Left lung (tissue), 10 donors: ENCODE results near the gene XXYLT1. TPM values are rescaled to one million over a fixed set of nuclear protein-coding genes. Genes with fewer than 3 reads are reported as not detected.

ENCODE experiments used
- ATAC-seq: fragments of 200-7000 bp; cut with Tn5 transposase; one replicate; pipeline ENCODE4 v1.9.1; 2020; ENCODE audit warnings: moderate library complexity
- DNase-seq, 4 donors: peaks; one replicate each; pipeline ENCODE4 v3.0.0-alpha.2; 2013 to 2020
- H3K27ac ChIP-seq, 2 donors: fragments of 200-600 bp; sonication (generic) in 1 of 2; one replicate each; pipeline versions ENCODE4 v1.5.0 to v1.8.0; 2020 to 2021
- H3K27me3 ChIP-seq, 2 donors: fragments of 200-600 bp; sonication (generic) in 1 of 2; one replicate each; pipeline versions ENCODE4 v1.5.0 to v1.8.0; 2020 to 2021
- H3K36me3 ChIP-seq, 2 donors: fragments of 200-600 bp; sonication (generic) in 1 of 2; one replicate each; pipeline versions ENCODE4 v1.5.0 to v1.8.0; 2020 to 2021
- H3K4me1 ChIP-seq, 2 donors: fragments of 200-600 bp; one replicate each; pipeline ENCODE4 v1.8.0; 2021
- H3K4me3 ChIP-seq, 2 donors: fragments of 200-600 bp; sonication (generic) in 1 of 2; one replicate each; pipeline versions ENCODE4 v1.5.0 to v1.8.0; 2020 to 2021; ENCODE audit warnings: mild to moderate bottlenecking in 1 of 2
- H3K9me3 ChIP-seq, 2 donors: fragments of 200-600 bp; sonication (generic) in 1 of 2; one replicate each; pipeline versions ENCODE4 v1.5.0 to v1.8.0; 2020 to 2021
- intact Hi-C, 2 donors: fragments of 100-400 bp; cut with DNase I; formaldehyde crosslinking; loops; one replicate each; pipeline versions ENCODE4 v1.11.2 to v1.14.2; 2022
- polyA plus RNA-seq, 6 donors: library from polyadenylated mRNA; unstranded; fragments of 120-200 nt; gene quantifications; one replicate each; pipeline ENCODE4 v1.2.1, GENCODE V29; 2013; ENCODE audit not compliant: insufficient read length in 6 of 6
- total RNA-seq, 2 donors: library from RNA; stranded (reverse); fragmentation: NEBNext Ultra II Directional; extraction: Animal tissue kit (Norgen Biotek cat#: 25700); gene quantifications; one replicate each; pipeline ENCODE4 v1.2.1, GENCODE V29; 2021
- TF ChIP-seq, protein P1 (sequence below), 2 donors: fragments of 200-600 bp; sonication (generic) in 1 of 2; IDR thresholded peaks; one replicate each; pipeline versions ENCODE4 v1.5.0 to v1.8.0; 2021; ENCODE audit warnings: antibody characterized with exemption in 2 of 2
- donor health status: DM: no; HTN: yes; CAD: no.
- donor health status: DM: no; HTN: no; CAD: no.

The XXYLT1 gene
- total and polyA plus RNA-seq, 8 donors: 11.3 to 31.1 (median 25.5) TPM

DNA sequence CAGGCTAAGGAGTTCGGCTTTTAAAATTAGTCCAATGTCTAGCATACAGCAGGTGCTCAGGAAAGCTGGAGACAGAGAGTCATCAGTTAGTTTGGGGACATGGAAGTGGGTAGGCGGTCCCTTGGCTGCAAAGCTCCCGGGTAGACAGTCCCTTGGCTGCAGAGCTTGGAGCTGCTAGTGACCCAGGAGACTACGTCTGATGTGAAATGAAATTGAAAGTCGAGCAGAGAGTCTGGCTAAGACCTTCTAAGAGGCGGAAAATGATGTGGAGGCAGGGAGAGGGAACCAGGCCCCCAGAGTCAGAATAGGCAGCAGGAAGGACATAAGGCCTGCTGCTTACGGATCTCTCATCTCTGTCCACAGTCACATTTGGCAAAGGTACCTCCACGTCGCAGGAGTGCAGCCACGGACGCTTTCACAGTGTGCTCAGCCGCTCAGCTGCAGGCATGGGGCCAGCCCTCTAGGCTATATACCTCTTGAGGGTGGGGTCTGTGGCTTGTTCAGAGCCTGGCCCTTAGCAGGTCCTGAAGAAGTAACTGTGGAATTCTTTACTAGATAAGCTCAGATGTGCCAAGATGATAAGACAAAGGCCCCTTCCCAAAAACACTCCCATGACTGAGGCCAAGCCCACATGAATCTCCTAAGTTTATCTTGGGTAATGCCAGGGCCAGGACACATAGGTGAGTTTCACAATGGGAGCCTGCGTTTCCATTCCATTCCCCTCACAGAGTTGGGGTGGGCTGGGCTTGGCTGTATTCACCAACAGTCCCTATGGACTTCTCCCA, 131.7 kb downstream of the XXYLT1 start:
- Histone ChIP-seq H3K4me1 (no peaks in the 10 kb centered on the region), H3K27me3 (no peaks in the 10 kb centered on the region), H3K9me3 (peaks cover 0 to 3% of the 10 kb centered on the region in 2 donors), H3K4me3 (no peak overlapping the region), H3K27ac (no peak overlapping the region), H3K36me3 (no peaks in the 10 kb centered on the region)
- peak; percentile 13 for ATAC-seq
- intact Hi-C loops: no loop called here
- TF ChIP-seq, protein P1, sequence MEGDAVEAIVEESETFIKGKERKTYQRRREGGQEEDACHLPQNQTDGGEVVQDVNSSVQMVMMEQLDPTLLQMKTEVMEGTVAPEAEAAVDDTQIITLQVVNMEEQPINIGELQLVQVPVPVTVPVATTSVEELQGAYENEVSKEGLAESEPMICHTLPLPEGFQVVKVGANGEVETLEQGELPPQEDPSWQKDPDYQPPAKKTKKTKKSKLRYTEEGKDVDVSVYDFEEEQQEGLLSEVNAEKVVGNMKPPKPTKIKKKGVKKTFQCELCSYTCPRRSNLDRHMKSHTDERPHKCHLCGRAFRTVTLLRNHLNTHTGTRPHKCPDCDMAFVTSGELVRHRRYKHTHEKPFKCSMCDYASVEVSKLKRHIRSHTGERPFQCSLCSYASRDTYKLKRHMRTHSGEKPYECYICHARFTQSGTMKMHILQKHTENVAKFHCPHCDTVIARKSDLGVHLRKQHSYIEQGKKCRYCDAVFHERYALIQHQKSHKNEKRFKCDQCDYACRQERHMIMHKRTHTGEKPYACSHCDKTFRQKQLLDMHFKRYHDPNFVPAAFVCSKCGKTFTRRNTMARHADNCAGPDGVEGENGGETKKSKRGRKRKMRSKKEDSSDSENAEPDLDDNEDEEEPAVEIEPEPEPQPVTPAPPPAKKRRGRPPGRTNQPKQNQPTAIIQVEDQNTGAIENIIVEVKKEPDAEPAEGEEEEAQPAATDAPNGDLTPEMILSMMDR (IDR thresholded peaks at IDR 0.05): no peak
- DNase-seq: no peak

DNA sequence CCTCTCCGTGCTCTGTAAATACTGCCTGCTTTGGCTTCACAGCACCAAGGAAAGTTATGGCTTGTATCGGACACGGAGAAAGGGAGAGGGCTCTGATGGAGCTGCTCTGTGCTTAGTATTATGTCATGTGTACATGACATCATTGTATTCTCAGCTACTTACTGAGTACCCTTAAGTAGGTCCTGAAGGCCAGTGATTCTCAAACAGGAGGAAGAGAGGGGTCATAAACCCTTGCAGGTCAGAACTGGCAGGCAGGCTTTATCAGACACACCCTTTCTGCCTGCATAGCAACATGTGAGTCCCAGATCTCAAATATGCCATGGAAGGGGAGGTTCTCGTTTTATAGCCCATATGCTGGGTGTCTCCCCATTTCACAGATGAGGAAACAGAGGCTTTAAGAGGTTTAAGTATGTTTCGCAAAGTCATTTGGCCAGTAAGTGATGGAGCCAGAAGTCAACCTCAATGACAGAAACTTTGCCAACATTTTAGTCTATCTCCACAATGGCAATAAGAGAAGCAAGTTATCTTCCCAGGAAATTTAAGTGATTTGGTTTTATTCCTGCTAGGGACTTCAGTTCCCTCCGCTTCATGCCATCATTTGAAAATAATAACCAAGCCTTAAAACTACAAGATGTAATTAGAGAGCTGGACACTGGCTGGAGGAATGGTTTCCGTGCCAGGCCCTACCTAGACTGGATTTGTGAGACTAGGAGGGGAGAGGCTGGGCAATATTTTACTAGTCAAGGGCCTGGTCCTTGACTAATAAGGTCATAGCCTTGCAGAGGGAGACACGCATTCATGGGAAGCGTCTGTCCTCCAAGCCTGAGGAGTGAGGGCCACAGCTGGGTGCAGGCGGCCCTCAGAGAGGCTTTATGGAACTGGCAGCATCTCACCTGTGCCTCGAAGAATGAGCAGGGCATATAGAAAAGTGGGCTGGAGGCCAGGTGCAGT, 133.0 kb downstream of the XXYLT1 start:
- ATAC-seq: peak; percentile 45

DNA sequence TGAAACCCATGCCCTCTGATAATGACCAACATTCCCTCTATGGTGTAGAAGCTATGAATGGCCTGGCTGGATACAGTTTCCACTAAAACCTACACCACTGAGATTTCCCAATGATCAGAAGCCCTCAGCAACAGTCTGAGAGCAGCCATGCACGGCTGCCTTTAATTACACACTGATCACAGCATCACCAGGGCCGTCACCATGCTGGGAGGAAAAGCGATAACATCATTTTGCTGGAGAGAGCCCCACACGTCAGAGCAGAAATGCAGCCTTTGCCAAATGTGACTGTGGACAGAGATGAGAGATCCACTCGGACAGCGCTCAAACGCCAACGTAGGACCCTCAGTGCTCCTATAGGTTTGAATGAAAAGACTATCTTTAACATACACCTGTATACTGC, 135.0 kb downstream of the XXYLT1 start:
- TF ChIP-seq, protein P1 (IDR thresholded peaks at IDR 0.05): no peak

More for the DNA sequence above, 133.0 kb downstream of the XXYLT1 start:
- Histone ChIP-seq H3K4me3 (no peak overlapping the region), H3K27ac (no peak overlapping the region), H3K27me3 (no peaks in the 10 kb centered on the region), H3K4me1 (no peaks in the 10 kb centered on the region), H3K9me3 (peaks cover 0 to 3% of the 10 kb centered on the region in 2 donors), H3K36me3 (no peaks in the 10 kb centered on the region)
- no peak for DNase-seq
- TF ChIP-seq, protein P1 (IDR thresholded peaks at IDR 0.05): no peak
- intact Hi-C loops: no loop called here

DNA sequence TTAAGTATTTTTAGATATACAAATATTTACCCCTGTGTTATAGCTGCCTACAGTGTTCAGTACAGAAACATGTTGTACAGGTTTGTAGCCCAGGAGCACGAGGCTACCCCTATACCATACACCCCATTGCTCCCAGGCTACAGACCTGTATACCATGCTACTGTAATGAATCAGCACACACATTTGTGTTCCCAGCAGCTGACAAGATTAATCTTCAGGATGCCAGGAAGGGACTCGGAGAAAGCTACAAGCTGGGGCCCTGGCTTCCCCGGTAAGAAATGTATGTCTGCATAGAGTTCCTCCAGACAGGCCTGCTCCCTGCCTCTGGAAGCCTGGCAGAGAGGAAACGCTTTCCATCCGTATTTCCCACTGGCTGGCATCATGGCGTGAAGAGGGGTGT, 136.5 kb downstream of the XXYLT1 start:
- TF ChIP-seq, protein P1 (IDR thresholded peaks at IDR 0.05): no peak
- no peaks in the 10 kb centered on the region for H3K4me1 ChIP-seq
- no peaks in the 10 kb centered on the region for H3K36me3 ChIP-seq
- ATAC-seq (no peak), DNase-seq (no peak)
- H3K4me3 ChIP-seq: no peak overlapping the region
- no peaks in the 10 kb centered on the region for H3K27me3 ChIP-seq
- intact Hi-C loops: no loop called here
- H3K9me3 ChIP-seq: no peaks in the 10 kb centered on the region
- H3K27ac ChIP-seq: no peak overlapping the region

More for the DNA sequence above, 135.0 kb downstream of the XXYLT1 start:
- no peaks in the 10 kb centered on the region for H3K27me3 ChIP-seq
- ATAC-seq: no peak
- H3K27ac ChIP-seq: no peak overlapping the region
- H3K9me3 ChIP-seq: peaks cover 0 to 3% of the 10 kb centered on the region in 2 donors
- H3K4me3 ChIP-seq: no peak overlapping the region
- no peaks in the 10 kb centered on the region for H3K4me1 ChIP-seq
- no peak for DNase-seq
- H3K36me3 ChIP-seq: no peaks in the 10 kb centered on the region
- intact Hi-C loops: no loop called here

DNA sequence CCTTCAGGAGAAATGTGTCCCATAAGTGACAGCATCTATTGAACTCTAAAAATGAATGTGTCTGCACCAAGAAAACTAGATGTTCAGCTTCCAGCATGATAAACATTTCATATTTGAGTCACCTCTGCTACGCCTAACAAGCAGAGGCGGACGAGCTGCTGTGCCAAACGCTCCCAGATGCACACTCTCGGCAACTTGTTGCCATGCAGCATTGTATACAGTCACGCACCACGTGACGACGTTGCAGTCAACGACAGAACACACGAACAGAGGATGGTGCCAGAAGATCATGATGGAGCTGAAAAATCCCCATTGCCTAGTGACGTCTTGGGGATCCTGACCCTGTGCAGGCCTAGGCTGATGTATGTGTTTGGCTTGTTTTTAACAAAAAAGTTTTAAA, 137.5 kb downstream of the XXYLT1 start:
- Histone ChIP-seq H3K4me1 (no peaks in the 10 kb centered on the region), H3K27ac (no peak overlapping the region), H3K27me3 (no peaks in the 10 kb centered on the region), H3K36me3 (no peaks in the 10 kb centered on the region), H3K9me3 (no peaks in the 10 kb centered on the region), H3K4me3 (no peak overlapping the region)
- TF ChIP-seq, protein P1 (IDR thresholded peaks at IDR 0.05): no peak
- DNase-seq: peak in 1 of 4 donors; percentile 83
- ATAC-seq: no peak
- intact Hi-C loops: no loop called here
